K562 (cell line): ENCODE measurements around the gene TMEM273. TPM values are rescaled to one million over a fixed set of nuclear protein-coding genes. Genes with fewer than 3 reads are reported as not detected.

ENCODE experiments used
- ARID1B ChIP-seq: fragments of 450-650 bp; IDR thresholded peaks from 2 replicates; pipeline ENCODE4 v1.6.1; 2016; ENCODE audit warnings: antibody characterized with exemption, mild to moderate bottlenecking, inconsistent platforms
- CBX2 ChIP-seq: fragments of 200-600 bp; sonication (generic); IDR thresholded peaks from one replicate; pipeline ENCODE4 v1.6.1; 2012; ENCODE audit warnings: mild to moderate bottlenecking, low read length, inconsistent platforms; ENCODE audit not compliant: insufficient read depth, poor library complexity, severe bottlenecking
- CBX5 ChIP-seq: IDR thresholded peaks from 2 replicates; pipeline ENCODE4 v1.6.1; 2014; ENCODE audit warnings: low read depth, borderline replicate concordance
- CREB1 ChIP-seq, 2 experiments: sonication (generic) in 1 of 2; formaldehyde crosslinking in 1 of 2; IDR thresholded peaks; 2 replicates each; pipeline versions ENCODE4 v1.6.1 to v1.8.0; 2012 to 2022; ENCODE audit warnings: inconsistent platforms in 1 of 2, mild to moderate bottlenecking in 1 of 2, missing genetic modification reagents in 1 of 2, moderate library complexity in 1 of 2
- CREM ChIP-seq: IDR thresholded peaks from 2 replicates; pipeline ENCODE4 v1.6.1; 2014; ENCODE audit warnings: antibody characterized with exemption, low read depth
- GTF2F1 ChIP-seq: IDR thresholded peaks from 2 replicates; pipeline ENCODE4 v1.6.1; 2011; ENCODE audit warnings: low read depth, low read length, improper control_type of control experiment
- HDGF ChIP-seq: fragments of 450-650 bp; IDR thresholded peaks from 2 replicates; pipeline ENCODE4 v1.6.1; 2016
- HLTF ChIP-seq: fragments of 450-650 bp; IDR thresholded peaks from 2 replicates; pipeline ENCODE4 v1.6.1; 2016
- MEF2A ChIP-seq: IDR thresholded peaks from 2 replicates; pipeline ENCODE4 v1.6.1; 2011; ENCODE audit warnings: low read depth, mild to moderate bottlenecking, low read length, moderate library complexity; ENCODE audit not compliant: control insufficient read depth
- MNT ChIP-seq, 2 experiments: fragments of 450-650 bp; conservative IDR thresholded peaks; 2 replicates each; pipeline ENCODE4 v1.6.1; 2017; ENCODE audit warnings: mild to moderate bottlenecking in 2 of 2, moderate library complexity in 2 of 2
- MYNN ChIP-seq, 2 experiments: sonication (generic); formaldehyde crosslinking in 1 of 2; IDR thresholded peaks; 2 replicates each; pipeline versions ENCODE4 v1.5.0 to v1.6.1; 2016 to 2020; ENCODE audit warnings: antibody characterized with exemption in 1 of 2, missing genetic modification reagents in 1 of 2
- RAD21 ChIP-seq, 2 experiments: fragments of 250-450 bp in 1 of 2; fragments of 450-650 bp in 1 of 2; sonication (Bioruptor Pico) in 1 of 2; formaldehyde crosslinking in 1 of 2; IDR thresholded peaks in 1 of 2; conservative IDR thresholded peaks in 1 of 2; 2 replicates each; pipeline versions ENCODE4 v1.4.0 to v1.8.0; 2020 to 2022; ENCODE audit warnings: mild to moderate bottlenecking in 2 of 2, moderate library complexity in 1 of 2
- TBL1XR1 ChIP-seq, 2 experiments: IDR thresholded peaks; 2 replicates each; pipeline ENCODE4 v1.6.1; 2012; ENCODE audit warnings: improper control_type of control experiment in 2 of 2, low read length in 2 of 2, mild to moderate bottlenecking in 1 of 2
- TFAP4 ChIP-seq: sonication (generic); formaldehyde crosslinking; IDR thresholded peaks from 2 replicates; pipeline ENCODE4 v1.8.0; 2022; ENCODE audit warnings: missing genetic modification reagents, mild to moderate bottlenecking, moderate library complexity, borderline replicate concordance
- YY1 ChIP-seq, 3 experiments: IDR thresholded peaks; 2 replicates each; pipeline ENCODE4 v1.6.1; 2011; ENCODE audit warnings: low read length in 2 of 3, mild to moderate bottlenecking in 2 of 3, moderate library complexity in 2 of 3, borderline replicate concordance in 1 of 3, control low read depth in 1 of 3, low read depth in 1 of 3; ENCODE audit not compliant: insufficient read depth in 3 of 3, insufficient replicate concordance in 2 of 3, control insufficient read depth in 1 of 3, insufficient read length in 1 of 3; ENCODE audit errors: extremely low read depth in 1 of 3
- ZKSCAN3 ChIP-seq: fragments of 250-450 bp; sonication (Bioruptor Pico); IDR thresholded peaks from 2 replicates; pipeline ENCODE4 v1.4.0; 2020
- ZNF3 ChIP-seq: fragments of 250-450 bp; sonication (Bioruptor Pico); IDR thresholded peaks from 2 replicates; pipeline ENCODE4 v1.5.0; 2021; ENCODE audit warnings: mild to moderate bottlenecking, moderate library complexity
- ZNF444 ChIP-seq: fragments of 250-450 bp; sonication (Bioruptor Pico); IDR thresholded peaks from 2 replicates; pipeline ENCODE4 v1.4.0; 2020; ENCODE audit warnings: mild to moderate bottlenecking, moderate library complexity
- polyA plus RNA-seq, 8 experiments: library from polyadenylated mRNA; depleted of rRNA in 4 of 8; stranded (reverse) in 5 of 8; unstranded in 3 of 8; fragments of >200 nt; fragmentation: Nextera tagmentation in 2 of 8; fragmentation: Illumina TruSeq in 1 of 8; extraction: Ambion mirVana in 2 of 8; extraction: Trizol in 1 of 8; gene quantifications; 2 replicates each; pipeline versions ENCODE4 v1.2.1 to v1.2.3, GENCODE V29; 2011 to 2014; ENCODE audit warnings: inconsistent platforms in 1 of 8, missing spikeins in 1 of 8
- total RNA-seq, 7 experiments: library from RNA; depleted of rRNA in 6 of 7; stranded (reverse); fragments of >200 nt in 6 of 7; fragmentation: Illumina TruSeq in 2 of 7; extraction: Trizol in 2 of 7; gene quantifications; 2 replicates each; pipeline versions ENCODE4 v1.2.1 to v1.2.3, GENCODE V29; 2011 to 2021; ENCODE audit warnings: low replicate concordance in 1 of 7
- TF ChIP-seq, protein P1 (sequence below): sonication (generic); formaldehyde crosslinking; IDR thresholded peaks from 2 replicates; pipeline ENCODE4 v1.8.0; 2022; ENCODE audit warnings: mild to moderate bottlenecking, missing genetic modification reagents
- TF ChIP-seq, protein P2 (sequence below): sonication (generic); formaldehyde crosslinking; IDR thresholded peaks from 2 replicates; pipeline ENCODE4 v1.8.0; 2022; ENCODE audit warnings: missing genetic modification reagents, mild to moderate bottlenecking, borderline replicate concordance
- TF ChIP-seq, protein P3 (sequence below): fragments of 450-650 bp; formaldehyde crosslinking; IDR thresholded peaks from 2 replicates; pipeline ENCODE4 v1.4.0; 2022; ENCODE audit warnings: missing genetic modification characterization

TMEM273 gene
- total and polyA plus RNA-seq, 9 of the 15 experiments (the other 6 are each of a cell fraction or from before 2014, with no cell fraction given) = 39.2 to 131 (median 95.6) TPM

GRCh38 chr10:49161411-49161997, 26.7 kb downstream of the TMEM273 start (continued):
- TF ChIP-seq ZKSCAN3 (CRISPR knock-in tag) (no peak), MYNN (IDR thresholded peaks at IDR 0.05) (peak; percentile 50; the same call in 1 of the 2 replicates), MYNN (CRISPR knock-in tag; IDR thresholded peaks at IDR 0.05) (no peak), CBX5 (no peak), HDGF (0 out of 2 replicates have a peak, but pooled peaks have one; percentile 42), GTF2F1 (0 out of 2 replicates have a peak, but pooled peaks have one; percentile 62), TFAP4 (CRISPR knock-in tag) (peak; percentile 67; the same call in 1 of the 2 replicates), RAD21 (CRISPR knock-in tag; conservative IDR thresholded peaks at IDR 0.05 in 1 of 2, IDR thresholded peaks at IDR 0.05 in 1 of 2) (peak; percentile 73 to 79), TBL1XR1 (IDR thresholded peaks at IDR 0.05; ENCODE audit: low read length in 2 of 2) (peak in 1 of 2 experiments; percentile 75; a peak in 2 of 4 replicates), HLTF (no peak), YY1 (IDR thresholded peaks at IDR 0.05; ENCODE audit: borderline replicate concordance in 1 of 3, control insufficient read depth in 1 of 3, extremely low read depth in 1 of 3, insufficient read depth in 3 of 3, insufficient read length in 1 of 3, insufficient replicate concordance in 2 of 3, low read depth in 1 of 3, low read length in 2 of 3) (peak in 1 of 3 experiments; percentile 16), MEF2A (no peak), CBX2 (no peak), ARID1B (peak; percentile 96), ZNF3 (CRISPR knock-in tag) (no peak), ZNF444 (no peak), CREM (peak; percentile 57), MNT (conservative IDR thresholded peaks at IDR 0.05) (peak; percentile 45 to 70), CREB1 (IDR thresholded peaks at IDR 0.05) (0 out of 2 replicates have a peak, but pooled peaks have one; percentile 26), CREB1 (CRISPR knock-in tag; IDR thresholded peaks at IDR 0.05) (peak; percentile 20; the same call in 1 of the 2 replicates)
- TF ChIP-seq, protein P1, sequence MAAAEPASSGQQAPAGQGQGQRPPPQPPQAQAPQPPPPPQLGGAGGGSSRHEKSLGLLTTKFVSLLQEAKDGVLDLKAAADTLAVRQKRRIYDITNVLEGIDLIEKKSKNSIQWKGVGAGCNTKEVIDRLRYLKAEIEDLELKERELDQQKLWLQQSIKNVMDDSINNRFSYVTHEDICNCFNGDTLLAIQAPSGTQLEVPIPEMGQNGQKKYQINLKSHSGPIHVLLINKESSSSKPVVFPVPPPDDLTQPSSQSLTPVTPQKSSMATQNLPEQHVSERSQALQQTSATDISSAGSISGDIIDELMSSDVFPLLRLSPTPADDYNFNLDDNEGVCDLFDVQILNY (CRISPR knock-in tag) = no peak
- TF ChIP-seq, protein P2, sequence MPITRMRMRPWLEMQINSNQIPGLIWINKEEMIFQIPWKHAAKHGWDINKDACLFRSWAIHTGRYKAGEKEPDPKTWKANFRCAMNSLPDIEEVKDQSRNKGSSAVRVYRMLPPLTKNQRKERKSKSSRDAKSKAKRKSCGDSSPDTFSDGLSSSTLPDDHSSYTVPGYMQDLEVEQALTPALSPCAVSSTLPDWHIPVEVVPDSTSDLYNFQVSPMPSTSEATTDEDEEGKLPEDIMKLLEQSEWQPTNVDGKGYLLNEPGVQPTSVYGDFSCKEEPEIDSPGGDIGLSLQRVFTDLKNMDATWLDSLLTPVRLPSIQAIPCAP (CRISPR knock-in tag) = no peak
- TF ChIP-seq, protein P3, sequence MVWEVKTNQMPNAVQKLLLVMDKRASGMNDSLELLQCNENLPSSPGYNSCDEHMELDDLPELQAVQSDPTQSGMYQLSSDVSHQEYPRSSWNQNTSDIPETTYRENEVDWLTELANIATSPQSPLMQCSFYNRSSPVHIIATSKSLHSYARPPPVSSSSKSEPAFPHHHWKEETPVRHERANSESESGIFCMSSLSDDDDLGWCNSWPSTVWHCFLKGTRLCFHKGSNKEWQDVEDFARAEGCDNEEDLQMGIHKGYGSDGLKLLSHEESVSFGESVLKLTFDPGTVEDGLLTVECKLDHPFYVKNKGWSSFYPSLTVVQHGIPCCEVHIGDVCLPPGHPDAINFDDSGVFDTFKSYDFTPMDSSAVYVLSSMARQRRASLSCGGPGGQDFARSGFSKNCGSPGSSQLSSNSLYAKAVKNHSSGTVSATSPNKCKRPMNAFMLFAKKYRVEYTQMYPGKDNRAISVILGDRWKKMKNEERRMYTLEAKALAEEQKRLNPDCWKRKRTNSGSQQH (CRISPR knock-in tag) = no peak
